GM21515 (cell line): ENCODE results near the gene ACSM2A.
"Not testable (repeated sequence)": the region's sequence is repeated elsewhere in the genome, so short reads cannot be mapped to it uniquely, and the experiment has no call there.

Experiments used
- ATAC-seq: cut with Tn5 transposase; IDR thresholded peaks from one replicate; pipeline ENCODE4 v1.9.1; 2021; ENCODE audit not compliant: unreplicated experiment

ACSM2A gene

GRCh38 chr16:20451364-20451763 lies at the start of gene ACSM2A:
Gene ACSM2A (plus strand): TSS chr16:20451521. CDS start chr16:20460115, 8,594 bp downstream.
- not testable (repeated sequence) for ATAC-seq

GRCh38 chr16:20402651-20403050 lies 48.7 kb upstream of the ACSM2A start:
- no peak for ATAC-seq

- ATAC-seq = no peak
These were observed 46.7 kb upstream of the ACSM2A start, which contains the start of gene PDILT for GRCh38 chr16:20404637-20405036. Gene PDILT (minus strand): TSS chr16:20404737. CDS start chr16:20399300, 5,437 bp downstream.

GRCh38 chr16:20409398-20410120 lies 41.8 kb upstream of the ACSM2A start, which contains the start of gene ACSM5:
Gene ACSM5 (plus strand): TSS chr16:20409534. CDS start chr16:20411485, 1,951 bp downstream.
- ATAC-seq = peak; percentile 38

- peak; percentile 64 for ATAC-seq
These were observed 41.1 kb upstream of the ACSM2A start for GRCh38 chr16:20410121-20410723.

GRCh38 chr16:20411055-20411454 lies 40.3 kb upstream of the ACSM2A start:
- no peak for ATAC-seq

GRCh38 chr16:20415541-20415940 lies 35.8 kb upstream of the ACSM2A start:
- no peak for ATAC-seq

- ATAC-seq = not testable (repeated sequence)
These were observed 32.2 kb upstream of the ACSM2A start for GRCh38 chr16:20419093-20419492.

GRCh38 chr16:20421748-20422147 lies 29.6 kb upstream of the ACSM2A start:
- not testable (repeated sequence) for ATAC-seq

- not testable (repeated sequence) for ATAC-seq
These were observed 27.6 kb upstream of the ACSM2A start for GRCh38 chr16:20423772-20424128.

- no peak for ATAC-seq
These were observed 27.0 kb upstream of the ACSM2A start for GRCh38 chr16:20424129-20424866.

GRCh38 chr16:20427401-20427797 lies 23.9 kb upstream of the ACSM2A start:
- not testable (repeated sequence) for ATAC-seq

- ATAC-seq = not testable (repeated sequence)
These were observed 21.8 kb upstream of the ACSM2A start for GRCh38 chr16:20429499-20429898.

GRCh38 chr16:20430480-20430879 lies 20.8 kb upstream of the ACSM2A start:
- ATAC-seq = not testable (repeated sequence)

GRCh38 chr16:20430948-20431347 lies 20.4 kb upstream of the ACSM2A start:
- ATAC-seq = no peak

- ATAC-seq = not testable (repeated sequence)
These were observed 12.4 kb upstream of the ACSM2A start for GRCh38 chr16:20438950-20439349.

GRCh38 chr16:20439820-20440231 lies 11.5 kb upstream of the ACSM2A start:
- not testable (repeated sequence) for ATAC-seq

GRCh38 chr16:20440731-20441130 lies 10.6 kb upstream of the ACSM2A start:
- ATAC-seq = not testable (repeated sequence)

GRCh38 chr16:20441191-20441590 lies 10.1 kb upstream of the ACSM2A start:
- ATAC-seq = no peak

- not testable (repeated sequence) for ATAC-seq
These were observed 9.5 kb upstream of the ACSM2A start for GRCh38 chr16:20441859-20442258.

GRCh38 chr16:20446652-20447393 lies 4.5 kb upstream of the ACSM2A start:
- not testable (repeated sequence) for ATAC-seq
